Hypothalamus (tissue), 51 donors: Measurements from ENCODE around the gene SOX4.

Source experiments
- DNase-seq, 51 donors: peaks; one replicate each; lab custom pipeline; 2025; lab: John Stamatoyannopoulos, UW

The SOX4 gene

DNA sequence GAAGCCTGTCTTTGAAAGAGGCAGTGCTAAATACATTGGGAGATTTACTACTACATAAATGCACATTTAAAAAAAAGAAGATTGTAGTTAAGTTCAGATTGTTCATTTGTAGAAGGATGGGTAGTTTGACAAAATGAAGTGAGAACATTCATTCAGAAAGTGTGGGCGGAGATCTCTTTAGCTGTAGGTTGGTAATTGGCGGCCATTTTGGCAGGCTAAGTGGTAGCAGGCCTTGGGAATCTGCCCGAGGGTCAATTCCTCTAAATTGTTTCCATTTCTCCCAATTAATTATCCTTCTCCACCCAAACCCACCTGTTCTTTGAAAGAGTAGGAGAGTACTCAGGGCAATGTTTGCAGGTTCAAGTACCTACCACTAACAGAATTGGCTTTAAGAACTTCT is 17.9 kb downstream of the SOX4 start:
- no peak for DNase-seq

GRCh38 chr6:21612067-21612745 is 18.7 kb downstream of the SOX4 start:
- DNase-seq = no peak

DNA sequence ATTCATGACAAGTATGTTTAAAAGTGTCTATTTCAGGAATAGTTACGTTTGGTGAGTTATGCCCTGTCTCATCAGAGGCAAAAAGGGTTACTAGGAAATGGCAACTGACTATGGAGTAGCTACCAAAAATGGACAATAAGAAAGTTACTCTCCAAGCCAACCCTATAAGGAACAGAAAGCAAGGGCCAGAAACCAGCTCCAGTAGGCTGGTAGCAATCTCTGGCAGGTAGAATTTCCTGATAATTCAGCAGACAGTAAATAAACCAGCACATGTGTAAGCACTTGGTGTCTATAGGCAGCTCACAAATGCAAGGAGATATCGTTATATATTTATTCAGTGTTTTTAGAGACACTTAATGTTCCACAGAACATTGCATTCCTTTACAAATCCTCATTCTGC is 20.3 kb downstream of the SOX4 start:
- DNase-seq = no peak

GRCh38 chr6:21614226-21614625 is 20.7 kb downstream of the SOX4 start:
- no peak for DNase-seq

- DNase-seq = no peak
Observed at GRCh38 chr6:21615504-21615903, 22.0 kb downstream of the SOX4 start.

- DNase-seq = no peak
Observed at GRCh38 chr6:21616005-21616404, 22.5 kb downstream of the SOX4 start.

DNA sequence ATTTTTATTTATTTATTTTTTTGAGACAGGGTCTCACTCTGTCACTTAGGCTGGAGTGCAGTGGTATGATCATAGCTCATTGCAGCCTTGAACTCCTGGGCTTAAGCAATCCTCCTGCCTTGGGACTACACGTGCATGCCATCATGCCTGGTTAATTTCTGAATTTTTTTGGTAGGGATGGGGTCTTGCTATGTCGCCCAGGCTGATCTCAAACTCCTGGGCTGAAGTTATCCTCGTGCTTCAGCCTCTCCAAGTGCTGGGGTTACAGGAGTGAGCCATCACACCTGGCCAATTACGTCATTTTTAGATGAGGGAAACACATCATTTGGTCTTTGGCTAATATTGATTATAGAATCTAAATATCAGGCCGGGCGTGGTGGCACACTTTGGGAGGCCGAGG is 32.1 kb downstream of the SOX4 start:
- DNase-seq = no peak

GRCh38 chr6:21626756-21627155 is 33.2 kb downstream of the SOX4 start:
- DNase-seq = no peak

GRCh38 chr6:21628160-21628559 is 34.6 kb downstream of the SOX4 start:
- DNase-seq = no peak

DNA sequence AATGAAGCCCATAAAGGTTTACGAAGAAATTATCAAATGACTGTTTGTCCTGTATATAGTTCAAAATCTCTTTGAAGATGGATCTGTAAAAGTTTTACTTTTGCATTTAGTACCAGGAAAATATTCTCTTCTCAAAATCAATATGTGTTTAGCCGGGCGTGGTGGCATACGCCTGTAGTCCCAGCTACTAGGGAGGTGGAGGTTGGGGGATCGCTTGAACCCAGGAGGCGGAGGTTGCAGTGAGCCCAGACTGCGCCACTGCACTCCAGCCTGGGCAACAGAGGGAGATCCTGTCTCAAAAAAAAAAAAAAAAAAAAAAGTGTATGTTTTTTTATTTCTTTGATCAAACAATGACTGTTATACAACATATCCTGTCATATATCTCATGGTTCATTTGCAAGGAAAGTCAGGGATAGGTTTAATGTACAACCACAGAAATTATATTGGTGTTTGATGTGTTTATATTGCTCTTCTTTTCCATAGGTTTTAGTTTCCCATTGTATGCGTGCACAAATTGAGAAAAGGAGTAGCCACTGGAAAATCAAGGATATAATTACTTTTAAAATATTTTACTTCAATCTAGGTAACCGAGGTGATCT is 40.1 kb downstream of the SOX4 start:
- DNase-seq = no peak

GRCh38 chr6:21634582-21634981 is 41.0 kb downstream of the SOX4 start:
- no peak for DNase-seq

DNA sequence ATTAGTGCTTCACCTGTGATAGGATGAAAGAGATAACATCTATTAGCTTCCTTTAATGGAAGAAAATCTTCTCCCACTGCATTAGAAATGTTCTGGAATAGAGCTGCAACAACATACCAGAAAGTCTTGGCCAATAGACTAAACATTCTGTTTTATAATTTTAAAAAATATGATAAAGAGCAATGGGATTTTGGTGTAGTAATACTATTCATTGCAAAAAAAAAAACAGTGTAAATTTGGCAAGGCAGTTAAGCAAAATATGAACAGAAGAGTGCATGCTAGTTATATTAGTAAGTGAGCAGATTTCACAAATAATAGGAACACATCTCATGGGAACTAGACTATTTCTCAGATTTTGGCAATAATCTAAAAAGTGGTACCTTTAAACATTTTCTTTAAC is 43.3 kb downstream of the SOX4 start:
- no peak for DNase-seq

GRCh38 chr6:21639316-21639715 is 45.8 kb downstream of the SOX4 start:
- no peak for DNase-seq
